BLaER1 treated with 17β-estradiol and CSF1 and Interleukin-3, amounts not matched to agents 10 nM and 100 nM (cell line): ENCODE measurements around the gene MCTP1.
A peak's percentile ranks its signal among the peaks of the same experiment; 100 is the strongest.

ENCODE experiments used
- H3K27ac ChIP-seq, 11 experiments: shearing (Covaris generic); formaldehyde crosslinking; 2 replicates each; pipeline ENCODE4 v1.8.1; 2022
- H3K27me3 ChIP-seq, 11 experiments: shearing (Covaris generic); formaldehyde crosslinking; 2 replicates each; pipeline ENCODE4 v1.8.1; 2022
- H3K36me3 ChIP-seq, 11 experiments: shearing (Covaris generic); formaldehyde crosslinking; 2 replicates each; pipeline ENCODE4 v1.8.1; 2022
- H3K4me1 ChIP-seq, 10 experiments: shearing (Covaris generic); formaldehyde crosslinking; 2 replicates each; pipeline ENCODE4 v1.8.1; 2022
- H3K4me2 ChIP-seq, 11 experiments: shearing (Covaris generic); formaldehyde crosslinking; 2 replicates each; pipeline ENCODE4 v1.8.1; 2022
- H3K4me3 ChIP-seq, 10 experiments: shearing (Covaris generic); formaldehyde crosslinking; 2 replicates each; pipeline ENCODE4 v1.8.1; 2022
- H3K9ac ChIP-seq, 11 experiments: shearing (Covaris generic); formaldehyde crosslinking; 2 replicates each; pipeline ENCODE4 v1.8.1; 2022
- H3K9me3 ChIP-seq, 11 experiments: shearing (Covaris generic); formaldehyde crosslinking; replicated peaks in 1 of 11; 2 replicates each; pipeline ENCODE4 v1.8.1; 2022
- H4K20me1 ChIP-seq, 11 experiments: shearing (Covaris generic); formaldehyde crosslinking; 2 replicates each; pipeline ENCODE4 v1.8.1; 2022
- Cebpa-rat ChIP-seq, 11 experiments: shearing (Covaris generic); IDR thresholded peaks; 2 replicates each; pipeline ENCODE4 v1.8.1; 2022

Gene MCTP1

GRCh38 chr5:95063492-95063891 is 221.4 kb downstream of the MCTP1 start:
- Histone ChIP-seq H3K27ac (no peak overlapping the region), H3K9ac (no peak overlapping the region), H3K9me3 (no peaks in the 10 kb centered on the region), H4K20me1 (peaks cover 0 to 94% (median 9%) of the 10 kb centered on the region in 11 experiments; a peak in 12 of 22 replicates), H3K27me3 (no peaks in the 10 kb centered on the region), H3K4me2 (no peak overlapping the region), H3K4me1 (peaks cover 5 to 67% (median 12%) of the 10 kb centered on the region in 10 experiments; a peak in 16 of 20 replicates), H3K36me3 (peaks cover 0 to 29% (median 0%) of the 10 kb centered on the region in 11 experiments; a peak in 4 of 22 replicates), H3K4me3 (no peak overlapping the region)
- TF ChIP-seq Cebpa-rat (IDR thresholded peaks at IDR 0.05), result no peak

- peaks cover 0 to 44% (median 0%) of the 10 kb centered on the region in 11 experiments; a peak in 4 of 22 replicates for H3K36me3 ChIP-seq
- H3K27me3 ChIP-seq, result no peaks in the 10 kb centered on the region
- TF ChIP-seq Cebpa-rat (IDR thresholded peaks at IDR 0.05), result no peak
- H3K27ac ChIP-seq, result no peak overlapping the region; a peak in 1 of 22 replicates
- no peaks in the 10 kb centered on the region for H3K9me3 ChIP-seq
- H3K4me1 ChIP-seq, result peaks cover 5 to 41% (median 10%) of the 10 kb centered on the region in 10 experiments; a peak in 16 of 20 replicates
- H3K4me2 ChIP-seq, result peak overlapping the region in 8 of 11 experiments; percentile 10 to 66 (median 22); a peak in 11 of 22 replicates
- H3K9ac ChIP-seq, result no peak overlapping the region
- peaks cover 0 to 96% (median 12%) of the 10 kb centered on the region in 11 experiments; a peak in 12 of 22 replicates for H4K20me1 ChIP-seq
- no peak overlapping the region for H3K4me3 ChIP-seq
Measured at GRCh38 chr5:95060098-95060497, 224.8 kb downstream of the MCTP1 start.

GRCh38 chr5:95059636-95060035 is 225.3 kb downstream of the MCTP1 start:
- TF ChIP-seq Cebpa-rat (IDR thresholded peaks at IDR 0.05), result no peak

GRCh38 chr5:95057615-95058014 is 227.3 kb downstream of the MCTP1 start:
- Histone ChIP-seq H4K20me1 (peaks cover 0 to 97% (median 9%) of the 10 kb centered on the region in 11 experiments; a peak in 12 of 22 replicates), H3K4me1 (peaks cover 5 to 43% (median 10%) of the 10 kb centered on the region in 10 experiments; a peak in 16 of 20 replicates), H3K9me3 (no peaks in the 10 kb centered on the region), H3K27ac (no peak overlapping the region), H3K27me3 (no peaks in the 10 kb centered on the region), H3K36me3 (peaks cover 0 to 49% (median 0%) of the 10 kb centered on the region in 11 experiments; a peak in 6 of 22 replicates), H3K9ac (no peak overlapping the region), H3K4me2 (no peak overlapping the region), H3K4me3 (no peak overlapping the region)
- no peak for TF ChIP-seq Cebpa-rat (IDR thresholded peaks at IDR 0.05)

More at GRCh38 chr5:95059636-95060035, 225.3 kb downstream of the MCTP1 start:
- Histone ChIP-seq H3K9me3 (no peaks in the 10 kb centered on the region), H3K4me3 (no peak overlapping the region), H3K36me3 (peaks cover 0 to 47% (median 0%) of the 10 kb centered on the region in 11 experiments; a peak in 5 of 22 replicates), H3K27ac (no peak overlapping the region; a peak in 1 of 22 replicates), H3K9ac (no peak overlapping the region), H3K4me2 (peak overlapping the region in 5 of 11 experiments; percentile 10 to 66 (median 17); a peak in 7 of 22 replicates), H3K27me3 (no peaks in the 10 kb centered on the region), H4K20me1 (peaks cover 0 to 97% (median 12%) of the 10 kb centered on the region in 11 experiments; a peak in 12 of 22 replicates), H3K4me1 (peaks cover 5 to 44% (median 10%) of the 10 kb centered on the region in 10 experiments; a peak in 16 of 20 replicates)

- Histone ChIP-seq H3K4me2 (peak overlapping the region in 1 of 11 experiments; percentile 9; a peak in 1 of 22 replicates), H4K20me1 (peaks cover 0 to 70% (median under 1%) of the 10 kb centered on the region in 11 experiments; a peak in 9 of 22 replicates), H3K4me3 (no peak overlapping the region), H3K9me3 (peaks cover 0 to 17% (median 0%) of the 10 kb centered on the region in 11 experiments; a peak in 4 of 22 replicates), H3K27me3 (no peaks in the 10 kb centered on the region), H3K36me3 (peaks cover 0 to 47% (median 0%) of the 10 kb centered on the region in 11 experiments; a peak in 7 of 22 replicates), H3K27ac (no peak overlapping the region), H3K4me1 (peaks cover 9 to 51% (median 15%) of the 10 kb centered on the region in 10 experiments), H3K9ac (no peak overlapping the region)
- no peak for TF ChIP-seq Cebpa-rat (IDR thresholded peaks at IDR 0.05)
Measured at GRCh38 chr5:95053253-95053652, 231.6 kb downstream of the MCTP1 start.

GRCh38 chr5:95050708-95051107 is 234.2 kb downstream of the MCTP1 start:
- H3K27me3 ChIP-seq, result no peaks in the 10 kb centered on the region
- H3K4me1 ChIP-seq, result peaks cover 10 to 77% (median 22%) of the 10 kb centered on the region in 10 experiments
- peaks cover 0 to 25% (median 0%) of the 10 kb centered on the region in 11 experiments; a peak in 5 of 22 replicates for H3K9me3 ChIP-seq
- no peak for TF ChIP-seq Cebpa-rat (IDR thresholded peaks at IDR 0.05)
- peaks cover 0 to 51% (median 0%) of the 10 kb centered on the region in 11 experiments; a peak in 7 of 22 replicates for H3K36me3 ChIP-seq
- H3K9ac ChIP-seq, result no peak overlapping the region
- H4K20me1 ChIP-seq, result peaks cover 0 to 47% (median 0%) of the 10 kb centered on the region in 11 experiments; a peak in 8 of 22 replicates
- H3K27ac ChIP-seq, result peak overlapping the region in 1 of 11 experiments; percentile 86; a peak in 3 of 22 replicates
- H3K4me3 ChIP-seq, result no peak overlapping the region
- H3K4me2 ChIP-seq, result peak overlapping the region in 3 of 11 experiments; percentile 85 to 97 (median 91); a peak in 5 of 22 replicates

GRCh38 chr5:95048628-95049027 is 236.3 kb downstream of the MCTP1 start:
- peak overlapping the region in 5 of 10 experiments; percentile 9 to 43 (median 25); a peak in 8 of 20 replicates for H3K4me3 ChIP-seq
- H3K27ac ChIP-seq, result peak overlapping the region in 10 of 11 experiments; percentile 12 to 86 (median 65); a peak in 18 of 22 replicates
- H4K20me1 ChIP-seq, result peaks cover 0 to 28% (median 0%) of the 10 kb centered on the region in 11 experiments; a peak in 8 of 22 replicates
- H3K9me3 ChIP-seq, result peaks cover 0 to 25% (median 0%) of the 10 kb centered on the region in 11 experiments; a peak in 5 of 22 replicates
- H3K36me3 ChIP-seq, result peaks cover 0 to 44% (median 0%) of the 10 kb centered on the region in 11 experiments; a peak in 6 of 22 replicates
- peak overlapping the region in 3 of 11 experiments; percentile 31 to 42 (median 33); a peak in 6 of 22 replicates for H3K9ac ChIP-seq
- H3K4me2 ChIP-seq, result peak overlapping the region; percentile 21 to 97 (median 72)
- no peak for TF ChIP-seq Cebpa-rat (IDR thresholded peaks at IDR 0.05)
- peaks cover 10 to 96% (median 28%) of the 10 kb centered on the region in 10 experiments for H3K4me1 ChIP-seq
- no peaks in the 10 kb centered on the region for H3K27me3 ChIP-seq

GRCh38 chr5:95045181-95045965 is 239.5 kb downstream of the MCTP1 start:
- H3K4me1 ChIP-seq, result peaks cover 10 to 100% (median 38%) of the 10 kb centered on the region in 10 experiments
- H3K9ac ChIP-seq, result no peak overlapping the region
- TF ChIP-seq Cebpa-rat (IDR thresholded peaks at IDR 0.05), result no peak
- no peak overlapping the region for H3K4me3 ChIP-seq
- no peaks in the 10 kb centered on the region for H3K27me3 ChIP-seq
- H4K20me1 ChIP-seq, result peaks cover 0 to 29% (median 0%) of the 10 kb centered on the region in 11 experiments; a peak in 7 of 22 replicates
- no peak overlapping the region for H3K27ac ChIP-seq
- H3K36me3 ChIP-seq, result peaks cover 0 to 33% (median 0%) of the 10 kb centered on the region in 11 experiments; a peak in 5 of 22 replicates
- H3K4me2 ChIP-seq, result peak overlapping the region in 3 of 11 experiments; percentile 70 to 97 (median 91); a peak in 6 of 22 replicates
- peaks cover 0 to 22% (median 0%) of the 10 kb centered on the region in 11 experiments; a peak in 7 of 22 replicates for H3K9me3 ChIP-seq
